HL-60 (cell line): Measurements from ENCODE around the gene BBS9.

ENCODE experiments used
- DNase-seq, 2 experiments: peaks; one replicate each; pipeline ENCODE4 v3.0.0-alpha.2; 2010 to 2020; ENCODE audit warnings: low read depth in 1 of 2, low spot score in 1 of 2
- H3K27ac ChIP-seq: fragments of 250-450 bp; sonication (Bioruptor Pico); replicated peaks from 2 replicates; pipeline ENCODE4 v1.5.1; 2020; ENCODE audit warnings: mild to moderate bottlenecking, moderate library complexity
- H3K27me3 ChIP-seq: fragments of 250-450 bp; sonication (Bioruptor Pico); 2 replicates; pipeline ENCODE4 v1.5.1; 2021; ENCODE audit warnings: mild to moderate bottlenecking, moderate library complexity; ENCODE audit not compliant: insufficient read depth, poor library complexity, severe bottlenecking
- H3K4me3 ChIP-seq: replicated peaks from 2 replicates; pipeline ENCODE4 v1.5.1; 2011; ENCODE audit warnings: mild to moderate bottlenecking, control low read depth, low read length; ENCODE audit not compliant: insufficient read depth
- CTCF ChIP-seq: IDR thresholded peaks from one replicate; pipeline ENCODE4 v1.5.1; 2011; ENCODE audit warnings: low read length, control low read depth, inconsistent platforms; ENCODE audit not compliant: insufficient read depth
- GABPA ChIP-seq: IDR thresholded peaks from 2 replicates; pipeline ENCODE4 v1.6.1; 2012; ENCODE audit warnings: low read depth
- POLR2AphosphoS5 ChIP-seq: IDR thresholded peaks from 2 replicates; pipeline ENCODE4 v1.6.1; 2012; ENCODE audit warnings: low read depth
- REST ChIP-seq: IDR thresholded peaks from 2 replicates; pipeline ENCODE4 v1.6.1; 2012; ENCODE audit warnings: low read depth; ENCODE audit not compliant: insufficient replicate concordance
- SPI1 ChIP-seq: IDR thresholded peaks from 2 replicates; pipeline ENCODE4 v1.6.1; 2012; ENCODE audit warnings: low read depth, mild to moderate bottlenecking, borderline replicate concordance

BBS9 gene

GRCh38 chr7:33556472-33556871, 427.1 kb downstream of the BBS9 start:
- DNase-seq: no peak
- Histone ChIP-seq H3K27me3 (no peaks in the 10 kb centered on the region), H3K4me3 (no peak overlapping the region), H3K27ac (no peak overlapping the region)
- TF ChIP-seq REST: no peak
- TF ChIP-seq GABPA: no peak
- TF ChIP-seq SPI1: no peak
- TF ChIP-seq POLR2AphosphoS5: no peak
- TF ChIP-seq CTCF: no peak

GRCh38 chr7:33558549-33559323, 429.4 kb downstream of the BBS9 start:
- H3K27me3 ChIP-seq: no peaks in the 10 kb centered on the region
- H3K4me3 ChIP-seq: no peak overlapping the region
- TF ChIP-seq GABPA (no peak), SPI1 (no peak), CTCF (no peak), POLR2AphosphoS5 (no peak)
- H3K27ac ChIP-seq: no peak overlapping the region
- no peak for DNase-seq

- no peak overlapping the region for H3K4me3 ChIP-seq
- TF ChIP-seq CTCF (no peak), GABPA (no peak), REST (no peak), SPI1 (no peak), POLR2AphosphoS5 (no peak)
- no peaks in the 10 kb centered on the region for H3K27me3 ChIP-seq
- DNase-seq: no peak
- H3K27ac ChIP-seq: no peak overlapping the region
These were observed 430.0 kb downstream of the BBS9 start for GRCh38 chr7:33559324-33559710.
